Activated T-helper 1 cell treated with anti-CD3 and anti-CD28 coated beads, Interleukin-12 subunit alpha, Interleukin-12 subunit beta, Interleukin-2, Interleukin-4 antibody, amounts not matched to agents 30 ng/mL and 10 ng/mL and 1 ng/mL, durations not matched to agents 14 hours and 24 hours and 36 hours (primary cell): ENCODE data around the gene MLLT10. TPM values are rescaled to one million over a fixed set of nuclear protein-coding genes. Genes with fewer than 3 reads are reported as not detected.

Source experiments
- DNase-seq: peaks from one replicate; pipeline ENCODE4 v3.0.0; 2021; ENCODE audit warnings: low spot score
- H3K27ac Mint-ChIP-seq: one replicate; pipeline ENCODE4 v1.8.0; 2021; ENCODE audit warnings: mild to moderate bottlenecking, mixed read lengths
- H3K27me3 Mint-ChIP-seq: one replicate; pipeline ENCODE4 v1.8.0; 2022; ENCODE audit warnings: mild to moderate bottlenecking, moderate library complexity, mixed read lengths; ENCODE audit not compliant: insufficient read depth
- H3K36me3 Mint-ChIP-seq: one replicate; pipeline ENCODE4 v1.8.0; 2021; ENCODE audit warnings: low read depth, mixed read lengths
- H3K4me1 Mint-ChIP-seq: one replicate; pipeline ENCODE4 v1.8.0; 2021; ENCODE audit warnings: low read depth, mixed read lengths
- H3K4me3 Mint-ChIP-seq: one replicate; pipeline ENCODE4 v1.8.0; 2021; ENCODE audit warnings: mild to moderate bottlenecking, moderate library complexity, mixed read lengths
- H3K9me3 Mint-ChIP-seq: one replicate; pipeline ENCODE4 v1.8.0; 2021; ENCODE audit warnings: mixed read lengths
- intact Hi-C: fragments of 100-400 bp; cut with micrococcal nuclease; formaldehyde crosslinking; loops from one replicate; pipeline ENCODE4 v1.15.1; 2024
- total RNA-seq: library from RNA; stranded (reverse); gene quantifications from 2 replicates; pipeline ENCODE4 v1.2.3, GENCODE V29; 2022

The MLLT10 gene
- total RNA-seq, 1 donor from 2014 or later: 43.1 TPM

GRCh38 chr10:21742740-21743412 is 208.8 kb downstream of the MLLT10 start:
- intact Hi-C loops: no loop called here

GRCh38 chr10:21744223-21744622 is 210.2 kb downstream of the MLLT10 start:
- no peaks in the 10 kb centered on the region for H3K9me3 Mint-ChIP-seq
- DNase-seq: no peak
- H3K36me3 Mint-ChIP-seq: peaks cover 22% of the 10 kb centered on the region
- no peaks in the 10 kb centered on the region for H3K27me3 Mint-ChIP-seq
- H3K4me1 Mint-ChIP-seq: peaks cover 29% of the 10 kb centered on the region
- H3K27ac Mint-ChIP-seq: no peak overlapping the region
- H3K4me3 Mint-ChIP-seq: no peak overlapping the region
- intact Hi-C loops: no loop called here

More at GRCh38 chr10:21742740-21743412, 208.8 kb downstream of the MLLT10 start:
- DNase-seq: no peak
- H3K9me3 Mint-ChIP-seq: no peaks in the 10 kb centered on the region
- H3K27me3 Mint-ChIP-seq: no peaks in the 10 kb centered on the region
- peaks cover 31% of the 10 kb centered on the region for H3K36me3 Mint-ChIP-seq
- no peak overlapping the region for H3K4me3 Mint-ChIP-seq
- no peak overlapping the region for H3K27ac Mint-ChIP-seq
- H3K4me1 Mint-ChIP-seq: peaks cover 38% of the 10 kb centered on the region

- DNase-seq: no peak
- no peaks in the 10 kb centered on the region for H3K27me3 Mint-ChIP-seq
- intact Hi-C loops: no loop called here
- peak overlapping the region; percentile 43 for H3K4me3 Mint-ChIP-seq
- peaks cover 15% of the 10 kb centered on the region for H3K36me3 Mint-ChIP-seq
- H3K9me3 Mint-ChIP-seq: no peaks in the 10 kb centered on the region
- H3K4me1 Mint-ChIP-seq: peaks cover 10% of the 10 kb centered on the region
- H3K27ac Mint-ChIP-seq: peak overlapping the region; percentile 78
Measured at GRCh38 chr10:21746118-21746517, 212.1 kb downstream of the MLLT10 start.

- Mint-ChIP-seq H3K27me3 (no peaks in the 10 kb centered on the region), H3K27ac (no peak overlapping the region), H3K9me3 (no peaks in the 10 kb centered on the region), H3K4me3 (no peak overlapping the region), H3K36me3 (peaks cover 15% of the 10 kb centered on the region), H3K4me1 (peaks cover 7% of the 10 kb centered on the region)
- intact Hi-C loops: no loop called here
- DNase-seq: no peak
Measured at GRCh38 chr10:21747809-21748208, 213.8 kb downstream of the MLLT10 start.

- no peak for DNase-seq
- peaks cover 6% of the 10 kb centered on the region for H3K36me3 Mint-ChIP-seq
Measured at GRCh38 chr10:21749788-21750187, 215.8 kb downstream of the MLLT10 start.

GRCh38 chr10:21750424-21750823 is 216.4 kb downstream of the MLLT10 start:
- Mint-ChIP-seq H3K4me1 (peaks cover 7% of the 10 kb centered on the region), H3K4me3 (no peak overlapping the region), H3K36me3 (peaks cover 5% of the 10 kb centered on the region), H3K9me3 (no peaks in the 10 kb centered on the region), H3K27me3 (no peaks in the 10 kb centered on the region), H3K27ac (no peak overlapping the region)
- no peak for DNase-seq
- intact Hi-C loops: no loop called here

More at GRCh38 chr10:21749788-21750187, 215.8 kb downstream of the MLLT10 start:
- H3K27ac Mint-ChIP-seq: no peak overlapping the region
- H3K9me3 Mint-ChIP-seq: no peaks in the 10 kb centered on the region
- intact Hi-C loops: no loop called here
- peaks cover 7% of the 10 kb centered on the region for H3K4me1 Mint-ChIP-seq
- H3K27me3 Mint-ChIP-seq: no peaks in the 10 kb centered on the region
- H3K4me3 Mint-ChIP-seq: no peak overlapping the region

- H3K4me1 Mint-ChIP-seq: no peaks in the 10 kb centered on the region
- DNase-seq: no peak
- no peaks in the 10 kb centered on the region for H3K9me3 Mint-ChIP-seq
- intact Hi-C loops: no loop called here
- no peak overlapping the region for H3K4me3 Mint-ChIP-seq
- H3K27me3 Mint-ChIP-seq: no peaks in the 10 kb centered on the region
- H3K27ac Mint-ChIP-seq: no peak overlapping the region
- H3K36me3 Mint-ChIP-seq: no peaks in the 10 kb centered on the region
Measured at GRCh38 chr10:21751341-21752310, 217.6 kb downstream of the MLLT10 start.

GRCh38 chr10:21753497-21754270 is 219.7 kb downstream of the MLLT10 start:
- no peak for DNase-seq
- no peaks in the 10 kb centered on the region for H3K27me3 Mint-ChIP-seq
- peaks cover 2% of the 10 kb centered on the region for H3K36me3 Mint-ChIP-seq
- no peak overlapping the region for H3K4me3 Mint-ChIP-seq
- no peaks in the 10 kb centered on the region for H3K4me1 Mint-ChIP-seq
- H3K27ac Mint-ChIP-seq: no peak overlapping the region
- H3K9me3 Mint-ChIP-seq: no peaks in the 10 kb centered on the region
- intact Hi-C loops: no loop called here

GRCh38 chr10:21754410-21755011 is 220.5 kb downstream of the MLLT10 start:
- Mint-ChIP-seq H3K36me3 (peaks cover 5% of the 10 kb centered on the region), H3K4me1 (no peaks in the 10 kb centered on the region), H3K4me3 (no peak overlapping the region), H3K27ac (no peak overlapping the region), H3K27me3 (no peaks in the 10 kb centered on the region), H3K9me3 (no peaks in the 10 kb centered on the region)
- intact Hi-C loops: no loop called here
- DNase-seq: no peak

GRCh38 chr10:21756707-21757106 is 222.7 kb downstream of the MLLT10 start:
- Mint-ChIP-seq H3K27me3 (no peaks in the 10 kb centered on the region), H3K36me3 (peaks cover 5% of the 10 kb centered on the region), H3K27ac (no peak overlapping the region), H3K4me1 (no peaks in the 10 kb centered on the region), H3K4me3 (no peak overlapping the region), H3K9me3 (no peaks in the 10 kb centered on the region)
- intact Hi-C loops: no loop called here
- no peak for DNase-seq

- Mint-ChIP-seq H3K4me1 (no peaks in the 10 kb centered on the region), H3K36me3 (peaks cover 5% of the 10 kb centered on the region), H3K27ac (no peak overlapping the region), H3K9me3 (no peaks in the 10 kb centered on the region), H3K4me3 (no peak overlapping the region), H3K27me3 (no peaks in the 10 kb centered on the region)
- intact Hi-C loops: no loop called here
- no peak for DNase-seq
Measured at GRCh38 chr10:21757185-21757901, 223.3 kb downstream of the MLLT10 start.

GRCh38 chr10:21758239-21758638 is 224.2 kb downstream of the MLLT10 start:
- DNase-seq: no peak
- intact Hi-C loops: no loop called here
- Mint-ChIP-seq H3K4me1 (no peaks in the 10 kb centered on the region), H3K9me3 (no peaks in the 10 kb centered on the region), H3K4me3 (no peak overlapping the region), H3K27ac (no peak overlapping the region), H3K36me3 (peaks cover 5% of the 10 kb centered on the region), H3K27me3 (no peaks in the 10 kb centered on the region)
